ENCODE data around the gene OXTR. TPM values are rescaled to one million over a fixed set of nuclear protein-coding genes. Genes with fewer than 3 reads are reported as not detected.

OXTR gene
- total RNA-seq, 1 donor from 2014 or later: 2.0 TPM

DNA sequence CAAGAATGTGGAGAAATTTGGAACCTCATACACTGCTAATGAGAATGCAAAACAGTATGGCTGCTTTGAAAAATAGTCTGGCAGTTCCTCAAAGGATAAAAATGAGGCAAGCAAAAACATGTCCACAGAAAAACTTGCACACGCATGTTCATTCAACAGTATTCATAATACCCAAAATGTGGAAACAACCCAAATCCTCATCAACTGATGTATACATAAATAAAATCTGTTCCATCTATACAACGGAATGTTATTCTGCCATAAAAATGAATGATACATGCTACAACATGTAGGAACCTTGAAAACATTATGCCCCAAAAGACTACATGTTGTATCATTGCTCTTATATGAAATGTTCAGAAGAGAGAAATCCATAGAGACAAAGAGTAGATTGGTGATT, 36.4 kb upstream of the OXTR start:
- peaks cover 3% of the 10 kb centered on the region for H3K9me3 Mint-ChIP-seq
- no peaks in the 10 kb centered on the region for H3K4me1 Mint-ChIP-seq
- H3K4me3 Mint-ChIP-seq: no peak overlapping the region
- H3K27ac Mint-ChIP-seq: no peak overlapping the region
- ChIA-PET CTCF (no interaction called here), POLR2A (no interaction called here)
- TF ChIP-seq, protein P1, sequence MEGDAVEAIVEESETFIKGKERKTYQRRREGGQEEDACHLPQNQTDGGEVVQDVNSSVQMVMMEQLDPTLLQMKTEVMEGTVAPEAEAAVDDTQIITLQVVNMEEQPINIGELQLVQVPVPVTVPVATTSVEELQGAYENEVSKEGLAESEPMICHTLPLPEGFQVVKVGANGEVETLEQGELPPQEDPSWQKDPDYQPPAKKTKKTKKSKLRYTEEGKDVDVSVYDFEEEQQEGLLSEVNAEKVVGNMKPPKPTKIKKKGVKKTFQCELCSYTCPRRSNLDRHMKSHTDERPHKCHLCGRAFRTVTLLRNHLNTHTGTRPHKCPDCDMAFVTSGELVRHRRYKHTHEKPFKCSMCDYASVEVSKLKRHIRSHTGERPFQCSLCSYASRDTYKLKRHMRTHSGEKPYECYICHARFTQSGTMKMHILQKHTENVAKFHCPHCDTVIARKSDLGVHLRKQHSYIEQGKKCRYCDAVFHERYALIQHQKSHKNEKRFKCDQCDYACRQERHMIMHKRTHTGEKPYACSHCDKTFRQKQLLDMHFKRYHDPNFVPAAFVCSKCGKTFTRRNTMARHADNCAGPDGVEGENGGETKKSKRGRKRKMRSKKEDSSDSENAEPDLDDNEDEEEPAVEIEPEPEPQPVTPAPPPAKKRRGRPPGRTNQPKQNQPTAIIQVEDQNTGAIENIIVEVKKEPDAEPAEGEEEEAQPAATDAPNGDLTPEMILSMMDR (IDR thresholded peaks at IDR 0.05): no peak
- H3K27me3 Mint-ChIP-seq: no peaks in the 10 kb centered on the region
- intact Hi-C loops (cut with micrococcal nuclease): no loop called here
- DNase-seq: no peak
- no peak for ATAC-seq (ENCODE audit: low read depth)
- H3K36me3 Mint-ChIP-seq (ENCODE audit: low read depth): no peaks in the 10 kb centered on the region

DNA sequence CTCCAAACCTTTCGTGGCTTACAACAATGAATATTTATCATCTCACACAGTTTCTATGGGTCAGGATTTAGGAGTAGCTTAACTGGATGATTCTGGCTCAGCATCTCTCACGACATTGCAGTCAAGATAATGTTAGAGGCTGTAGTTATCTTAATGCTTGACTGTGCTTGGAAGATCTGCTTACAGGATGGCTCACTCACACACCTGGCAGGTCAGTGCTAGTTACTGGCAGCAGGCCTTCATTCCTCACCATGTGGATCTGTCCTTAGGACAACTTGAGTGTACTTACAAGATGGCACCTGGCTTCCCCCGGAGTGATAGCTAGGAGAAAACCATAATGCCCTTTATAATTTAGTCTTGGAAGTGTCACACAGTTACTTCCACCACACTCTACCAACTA, 32.8 kb upstream of the OXTR start:
- peaks cover 9% of the 10 kb centered on the region for H3K9me3 Mint-ChIP-seq
- no peak overlapping the region for H3K4me3 Mint-ChIP-seq
- no peak overlapping the region for H3K27ac Mint-ChIP-seq
- H3K36me3 Mint-ChIP-seq (ENCODE audit: low read depth): no peaks in the 10 kb centered on the region
- intact Hi-C loops (cut with micrococcal nuclease): no loop called here
- ATAC-seq (ENCODE audit: low read depth): no peak
- CTCF ChIA-PET: no interaction called here
- TF ChIP-seq, protein P1 (IDR thresholded peaks at IDR 0.05): no peak
- no peaks in the 10 kb centered on the region for H3K4me1 Mint-ChIP-seq
- no peak for DNase-seq
- POLR2A ChIA-PET: no interaction called here
- H3K27me3 Mint-ChIP-seq: no peaks in the 10 kb centered on the region

DNA sequence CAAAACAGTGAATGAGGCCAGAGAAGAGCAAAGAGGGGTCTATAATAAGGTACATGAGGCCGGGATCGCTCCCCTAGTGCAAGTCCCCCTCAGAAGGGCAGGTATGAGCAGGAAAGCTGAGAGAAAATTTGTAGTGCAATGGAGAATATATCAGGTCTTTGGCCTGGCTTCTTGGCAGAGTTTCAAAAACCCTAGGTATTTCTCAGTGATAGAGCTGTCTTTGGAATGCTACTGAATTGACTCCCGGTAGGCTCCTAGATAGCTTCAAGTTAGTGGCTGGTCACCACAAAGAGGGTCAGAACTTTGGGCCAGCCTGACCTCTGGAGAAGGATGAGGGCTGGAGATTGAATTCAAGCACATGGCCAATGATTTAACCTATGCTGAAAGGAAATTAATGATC, 30.6 kb upstream of the OXTR start:
- H3K4me3 Mint-ChIP-seq: no peak overlapping the region
- CTCF ChIA-PET: no interaction called here
- TF ChIP-seq, protein P1 (IDR thresholded peaks at IDR 0.05): no peak
- H3K36me3 Mint-ChIP-seq (ENCODE audit: low read depth): no peaks in the 10 kb centered on the region
- DNase-seq: no peak
- H3K9me3 Mint-ChIP-seq: peaks cover 9% of the 10 kb centered on the region
- H3K27ac Mint-ChIP-seq: no peak overlapping the region
- H3K4me1 Mint-ChIP-seq: no peaks in the 10 kb centered on the region
- intact Hi-C loops (cut with micrococcal nuclease): no loop called here
- no peak for ATAC-seq (ENCODE audit: low read depth)
- POLR2A ChIA-PET: no interaction called here
- H3K27me3 Mint-ChIP-seq: no peaks in the 10 kb centered on the region

DNA sequence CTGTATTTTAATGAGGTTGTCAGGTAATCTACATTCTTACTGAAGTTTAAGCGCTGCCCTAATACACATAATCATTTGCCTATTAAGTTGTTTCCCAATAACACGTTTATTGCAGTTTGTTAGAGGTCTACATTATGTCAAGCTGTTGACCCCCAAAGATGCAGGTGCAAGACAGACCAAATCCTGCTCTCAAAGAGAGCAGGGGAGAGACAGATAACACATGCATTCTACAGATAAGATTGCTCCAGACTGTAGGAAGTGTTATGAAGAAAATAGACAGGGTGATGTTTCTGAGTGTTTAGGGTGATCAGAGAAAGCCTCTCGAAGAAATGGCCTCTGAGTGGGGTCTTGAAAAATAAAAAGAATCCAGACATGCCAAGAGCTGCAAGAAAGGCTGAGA, 24.8 kb upstream of the OXTR start:
- TF ChIP-seq, protein P1 (IDR thresholded peaks at IDR 0.05): no peak
- peaks cover 3% of the 10 kb centered on the region for H3K9me3 Mint-ChIP-seq
- H3K4me3 Mint-ChIP-seq: no peak overlapping the region
- intact Hi-C loops (cut with micrococcal nuclease): no loop called here
- ChIA-PET CTCF (no interaction called here), POLR2A (no interaction called here)
- ATAC-seq (ENCODE audit: low read depth) (no peak), DNase-seq (no peak)
- H3K27me3 Mint-ChIP-seq: no peaks in the 10 kb centered on the region
- no peaks in the 10 kb centered on the region for H3K36me3 Mint-ChIP-seq (ENCODE audit: low read depth)
- H3K4me1 Mint-ChIP-seq: no peaks in the 10 kb centered on the region
- H3K27ac Mint-ChIP-seq: no peak overlapping the region

DNA sequence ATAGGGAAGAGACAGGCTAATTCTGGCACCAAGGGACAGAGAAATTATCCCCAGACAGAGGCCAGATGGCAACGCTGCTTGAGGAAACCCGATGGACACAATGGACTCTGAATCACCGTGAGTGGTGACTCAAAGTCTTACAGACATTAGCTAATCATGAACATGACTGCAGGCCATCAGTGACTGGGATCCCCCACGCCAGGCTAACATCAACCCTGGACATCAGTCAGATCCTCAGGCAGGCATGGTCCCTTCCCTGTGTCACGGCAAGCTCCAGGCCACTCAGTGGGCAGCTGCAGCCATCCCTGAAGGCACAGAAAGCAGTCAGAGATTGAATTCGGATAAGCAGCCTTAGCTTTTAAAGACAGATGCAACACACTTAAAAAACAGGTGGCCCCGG, 23.8 kb upstream of the OXTR start:
- POLR2A ChIA-PET: no interaction called here
- Mint-ChIP-seq H3K9me3 (peaks cover 6% of the 10 kb centered on the region), H3K4me3 (no peak overlapping the region), H3K4me1 (no peaks in the 10 kb centered on the region), H3K27me3 (no peaks in the 10 kb centered on the region), H3K27ac (no peak overlapping the region), H3K36me3 (ENCODE audit: low read depth) (no peaks in the 10 kb centered on the region)
- CTCF ChIA-PET: no interaction called here
- DNase-seq (no peak), ATAC-seq (ENCODE audit: low read depth) (no peak)
- intact Hi-C loops (cut with micrococcal nuclease): no loop called here
- TF ChIP-seq, protein P1 (IDR thresholded peaks at IDR 0.05): no peak

All from activated B cell treated with CpG ODN at 0.5 μM for 24 hours (primary cell).